Chondrocyte (in vitro differentiated cells): ENCODE data around the gene SYT7. TPM values are rescaled to one million over a fixed set of nuclear protein-coding genes. Genes with fewer than 3 reads are reported as not detected.

Source experiments
- DNase-seq: peaks from one replicate; pipeline ENCODE4 v3.0.0; 2021; ENCODE audit warnings: mixed read lengths, low spot score
- H3K27ac Mint-ChIP-seq: one replicate; pipeline ENCODE4 v1.8.0; 2021; ENCODE audit warnings: mild to moderate bottlenecking, moderate library complexity, mixed read lengths; ENCODE audit not compliant: unreplicated experiment
- H3K27me3 Mint-ChIP-seq: 2 replicates; pipeline ENCODE4 v1.8.0; 2021; ENCODE audit warnings: low read depth, mixed read lengths
- H3K36me3 Mint-ChIP-seq: 2 replicates; pipeline ENCODE4 v1.8.0; 2021; ENCODE audit warnings: low read depth, mixed read lengths
- H3K4me1 Mint-ChIP-seq: 2 replicates; pipeline ENCODE4 v1.8.0; 2021; ENCODE audit warnings: low read depth, mild to moderate bottlenecking, mixed read lengths
- H3K4me3 Mint-ChIP-seq: one replicate; pipeline ENCODE4 v1.8.0; 2021; ENCODE audit warnings: mild to moderate bottlenecking, moderate library complexity, mixed read lengths; ENCODE audit not compliant: unreplicated experiment
- H3K9me3 Mint-ChIP-seq: 2 replicates; pipeline ENCODE4 v1.8.0; 2021; ENCODE audit warnings: low read depth, mixed read lengths
- CTCF ChIP-seq: fragments of 200-600 bp; sonication (generic); IDR thresholded peaks from 2 replicates; pipeline ENCODE4 v1.5.0; 2021; ENCODE audit warnings: antibody characterized with exemption, mild to moderate bottlenecking, moderate library complexity
- total RNA-seq: library from RNA; stranded (reverse); gene quantifications from 3 replicates; pipeline ENCODE4 v1.2.1, GENCODE V29; 2021

Gene SYT7
- total RNA-seq, 1 donor from 2014 or later, result 1.5 TPM

GRCh38 chr11:61569701-61570100, 11.2 kb downstream of the SYT7 start:
- TF ChIP-seq CTCF, result no peak
- Mint-ChIP-seq H3K27ac (no peak overlapping the region), H3K36me3 (peaks cover 2% of the 10 kb centered on the region), H3K4me3 (no peak overlapping the region), H3K9me3 (no peaks in the 10 kb centered on the region), H3K27me3 (peaks cover 51% of the 10 kb centered on the region), H3K4me1 (peaks cover 4% of the 10 kb centered on the region)
- DNase-seq, result no peak

- H3K9me3 Mint-ChIP-seq, result no peaks in the 10 kb centered on the region
- no peak overlapping the region for H3K4me3 Mint-ChIP-seq
- TF ChIP-seq CTCF, result no peak
- H3K36me3 Mint-ChIP-seq, result peaks cover 2% of the 10 kb centered on the region
- H3K4me1 Mint-ChIP-seq, result peaks cover 4% of the 10 kb centered on the region
- DNase-seq, result no peak
- H3K27me3 Mint-ChIP-seq, result peaks cover 56% of the 10 kb centered on the region
- H3K27ac Mint-ChIP-seq, result no peak overlapping the region
These were observed 11.9 kb downstream of the SYT7 start for GRCh38 chr11:61569018-61569417.

- H3K27ac Mint-ChIP-seq, result no peak overlapping the region
These were observed 13.4 kb downstream of the SYT7 start for GRCh38 chr11:61567286-61568061.

GRCh38 chr11:61564936-61565696, 15.8 kb downstream of the SYT7 start:
- no peaks in the 10 kb centered on the region for H3K36me3 Mint-ChIP-seq
- H3K4me3 Mint-ChIP-seq, result no peak overlapping the region

More at GRCh38 chr11:61567286-61568061, 13.4 kb downstream of the SYT7 start:
- no peak overlapping the region for H3K4me3 Mint-ChIP-seq
- DNase-seq, result no peak
- H3K4me1 Mint-ChIP-seq, result peaks cover 4% of the 10 kb centered on the region
- peak; percentile 74 for TF ChIP-seq CTCF
- H3K36me3 Mint-ChIP-seq, result no peaks in the 10 kb centered on the region
- no peaks in the 10 kb centered on the region for H3K9me3 Mint-ChIP-seq
- H3K27me3 Mint-ChIP-seq, result peaks cover 56% of the 10 kb centered on the region

More at GRCh38 chr11:61564936-61565696, 15.8 kb downstream of the SYT7 start:
- Mint-ChIP-seq H3K9me3 (no peaks in the 10 kb centered on the region), H3K4me1 (peaks cover 4% of the 10 kb centered on the region), H3K27me3 (peaks cover 62% of the 10 kb centered on the region), H3K27ac (no peak overlapping the region)
- DNase-seq, result no peak
- TF ChIP-seq CTCF, result no peak
